ENCODE results near the gene SULT1C2.
"Not testable (repeated sequence)": the region's sequence is repeated elsewhere in the genome, so short reads cannot be mapped to it uniquely, and the experiment has no call there.

Gene SULT1C2

DNA sequence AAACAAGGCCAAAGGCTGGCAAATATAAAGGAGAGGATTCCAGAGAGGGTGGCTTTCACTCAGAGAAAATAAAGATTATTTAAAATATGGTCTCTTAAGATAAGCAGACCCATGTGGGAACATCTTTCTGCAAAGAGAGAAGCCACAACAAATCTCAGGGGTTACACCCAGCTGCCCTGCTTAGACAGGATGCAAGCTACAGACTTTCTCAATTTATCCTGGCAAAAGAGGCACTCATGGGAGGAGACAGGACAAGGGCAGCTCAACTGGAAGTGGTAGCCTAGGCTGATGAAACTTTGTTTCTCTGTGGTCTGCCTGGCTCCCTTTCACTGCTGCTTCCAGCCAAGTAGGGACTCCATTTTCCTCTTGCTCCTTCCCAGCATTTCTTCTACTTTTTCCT lies 63.2 kb downstream of the SULT1C2 start:
- no peak for DNase-seq (ENCODE audit: low spot score)

DNA sequence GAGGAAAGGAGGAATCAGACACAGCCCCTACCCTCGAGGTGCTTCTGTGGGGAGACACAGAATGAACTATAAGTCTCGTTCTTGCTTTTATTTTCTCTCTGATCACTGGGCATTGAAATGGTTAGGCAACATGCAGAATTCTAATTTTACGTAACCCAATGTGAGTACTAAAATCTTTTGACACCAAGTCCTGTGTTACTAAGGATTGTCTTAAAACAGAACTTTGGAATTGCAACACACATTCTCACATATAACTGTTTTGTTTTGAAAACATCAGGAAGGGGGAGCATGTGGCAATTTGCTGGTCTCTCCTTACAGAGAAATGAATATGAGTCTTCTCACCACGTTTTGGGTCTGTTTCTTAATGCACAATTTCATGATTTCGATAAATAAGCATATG lies 65.4 kb downstream of the SULT1C2 start:
- DNase-seq (ENCODE audit: low spot score): no peak

- DNase-seq (ENCODE audit: low spot score): no peak
Observed at GRCh38 chr2:108355906-108356734, 67.4 kb downstream of the SULT1C2 start.

DNA sequence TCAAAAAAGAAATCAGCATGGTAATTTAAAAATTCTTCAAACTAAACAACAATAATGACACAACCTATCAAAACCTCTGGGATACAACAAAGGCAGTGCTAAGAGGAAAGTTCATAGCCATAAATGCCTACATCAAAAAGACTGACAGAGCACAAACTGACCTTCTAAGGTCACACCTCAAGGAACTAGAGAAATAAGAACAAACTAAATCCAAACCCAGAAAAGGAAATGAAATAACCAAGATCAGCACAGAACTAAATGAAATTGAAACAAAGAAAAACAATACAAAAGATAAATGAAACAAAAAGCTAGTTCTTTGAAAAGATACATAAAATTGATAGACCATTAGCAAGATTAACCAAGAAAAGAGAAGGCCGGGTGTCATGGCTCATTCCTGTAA lies 70.6 kb downstream of the SULT1C2 start:
- DNase-seq (ENCODE audit: low spot score): not testable (repeated sequence)
